Activated naive CD4-positive, alpha-beta T cell treated with anti-CD3 and anti-CD28 coated beads for 36 hours (primary cell): ENCODE data around the gene PCDHA10. TPM values are rescaled to one million over a fixed set of nuclear protein-coding genes. Genes with fewer than 3 reads are reported as not detected.
"Not testable (repeated sequence)": the region's sequence is repeated elsewhere in the genome, so short reads cannot be mapped to it uniquely, and the experiment has no call there.

Experiments
- CTCF ChIA-PET: fragments of 350-600 bp; sonication (Branson Sonifier 250); formaldehyde crosslinking; loops from one replicate; lab custom pipeline; 2021; ENCODE audit warnings: antibody characterized with exemption; lab: Charles Lee
- DNase-seq: peaks from one replicate; pipeline ENCODE4 v3.0.0-alpha.2; 2020
- H3K27ac Mint-ChIP-seq: one replicate; pipeline ENCODE4 v1.8.0; 2021; ENCODE audit warnings: mild to moderate bottlenecking, mixed read lengths
- H3K27me3 Mint-ChIP-seq: one replicate; pipeline ENCODE4 v1.8.0; 2021; ENCODE audit warnings: low read depth, mixed read lengths
- H3K36me3 Mint-ChIP-seq: one replicate; pipeline ENCODE4 v1.8.0; 2021; ENCODE audit warnings: low read depth, mixed read lengths
- H3K4me1 Mint-ChIP-seq: one replicate; pipeline ENCODE4 v1.8.0; 2021; ENCODE audit warnings: low read depth, mixed read lengths
- H3K4me3 Mint-ChIP-seq: one replicate; pipeline ENCODE4 v1.8.0; 2021; ENCODE audit warnings: mild to moderate bottlenecking, moderate library complexity, mixed read lengths
- H3K9me3 Mint-ChIP-seq: one replicate; pipeline ENCODE4 v1.8.0; 2021; ENCODE audit warnings: mixed read lengths
- intact Hi-C: fragments of 100-400 bp; cut with micrococcal nuclease; formaldehyde crosslinking; loops from one replicate; pipeline ENCODE4 v1.15.1; 2023
- total RNA-seq, 2 experiments: library from RNA; stranded (reverse); gene quantifications; one replicate each; pipeline ENCODE4 v1.2.3, GENCODE V29; 2021

Gene PCDHA10
- total RNA-seq, 2 experiments from 2014 or later = not detected

DNA sequence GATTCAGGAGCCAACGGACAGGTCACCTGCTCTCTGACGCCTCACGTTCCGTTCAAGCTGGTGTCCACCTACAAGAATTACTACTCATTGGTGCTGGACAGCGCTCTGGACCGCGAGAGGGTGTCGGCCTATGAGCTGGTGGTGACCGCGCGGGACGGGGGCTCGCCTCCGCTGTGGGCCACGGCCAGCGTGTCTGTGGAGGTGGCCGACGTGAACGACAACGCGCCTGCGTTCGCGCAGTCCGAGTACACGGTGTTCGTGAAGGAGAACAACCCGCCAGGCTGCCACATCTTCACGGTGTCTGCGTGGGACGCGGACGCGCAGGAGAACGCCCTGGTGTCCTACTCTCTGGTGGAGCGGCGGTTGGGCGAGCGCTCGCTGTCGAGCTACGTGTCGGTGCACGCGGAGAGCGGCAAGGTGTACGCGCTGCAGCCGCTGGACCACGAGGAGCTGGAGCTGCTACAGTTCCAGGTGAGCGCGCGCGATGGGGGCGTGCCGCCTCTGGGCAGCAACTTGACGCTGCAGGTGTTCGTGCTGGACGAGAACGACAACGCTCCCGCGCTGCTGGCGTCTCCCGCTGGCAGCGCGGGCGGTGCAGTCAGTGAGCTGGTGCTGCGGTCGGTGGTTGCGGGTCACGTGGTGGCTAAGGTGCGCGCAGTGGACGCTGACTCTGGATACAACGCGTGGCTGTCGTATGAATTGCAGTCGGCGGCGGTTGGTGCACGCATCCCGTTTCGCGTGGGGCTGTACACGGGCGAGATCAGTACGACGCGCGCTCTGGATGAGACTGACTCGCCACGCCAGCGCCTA, 1.7 kb downstream of the PCDHA10 start:
- Mint-ChIP-seq H3K4me1 (no peaks in the 10 kb centered on the region), H3K27ac (no peak overlapping the region), H3K27me3 (peaks cover 46% of the 10 kb centered on the region), H3K4me3 (no peak overlapping the region), H3K36me3 (peaks cover 13% of the 10 kb centered on the region), H3K9me3 (peaks cover 22% of the 10 kb centered on the region)
- DNase-seq = no peak
- CTCF ChIA-PET = no interaction called here
- intact Hi-C loops = no loop called here

DNA sequence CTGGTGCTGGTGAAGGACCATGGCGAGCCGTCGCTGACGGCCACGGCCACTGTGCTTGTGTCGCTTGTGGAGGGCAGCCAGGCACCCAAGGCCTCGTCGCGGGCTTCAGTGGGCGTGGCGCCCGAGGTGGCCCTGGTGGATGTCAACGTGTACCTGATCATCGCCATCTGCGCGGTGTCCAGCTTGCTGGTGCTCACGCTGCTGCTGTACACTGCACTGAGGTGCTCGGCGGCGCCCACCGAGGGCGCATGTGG, 2.2 kb downstream of the PCDHA10 start:
- peaks cover 43% of the 10 kb centered on the region for H3K27me3 Mint-ChIP-seq
- no peak for DNase-seq
- no peaks in the 10 kb centered on the region for H3K4me1 Mint-ChIP-seq
- intact Hi-C loops = no loop called here
- H3K27ac Mint-ChIP-seq = no peak overlapping the region
- H3K9me3 Mint-ChIP-seq = peaks cover 22% of the 10 kb centered on the region
- CTCF ChIA-PET = no interaction called here
- H3K36me3 Mint-ChIP-seq = peaks cover 13% of the 10 kb centered on the region
- no peak overlapping the region for H3K4me3 Mint-ChIP-seq

DNA sequence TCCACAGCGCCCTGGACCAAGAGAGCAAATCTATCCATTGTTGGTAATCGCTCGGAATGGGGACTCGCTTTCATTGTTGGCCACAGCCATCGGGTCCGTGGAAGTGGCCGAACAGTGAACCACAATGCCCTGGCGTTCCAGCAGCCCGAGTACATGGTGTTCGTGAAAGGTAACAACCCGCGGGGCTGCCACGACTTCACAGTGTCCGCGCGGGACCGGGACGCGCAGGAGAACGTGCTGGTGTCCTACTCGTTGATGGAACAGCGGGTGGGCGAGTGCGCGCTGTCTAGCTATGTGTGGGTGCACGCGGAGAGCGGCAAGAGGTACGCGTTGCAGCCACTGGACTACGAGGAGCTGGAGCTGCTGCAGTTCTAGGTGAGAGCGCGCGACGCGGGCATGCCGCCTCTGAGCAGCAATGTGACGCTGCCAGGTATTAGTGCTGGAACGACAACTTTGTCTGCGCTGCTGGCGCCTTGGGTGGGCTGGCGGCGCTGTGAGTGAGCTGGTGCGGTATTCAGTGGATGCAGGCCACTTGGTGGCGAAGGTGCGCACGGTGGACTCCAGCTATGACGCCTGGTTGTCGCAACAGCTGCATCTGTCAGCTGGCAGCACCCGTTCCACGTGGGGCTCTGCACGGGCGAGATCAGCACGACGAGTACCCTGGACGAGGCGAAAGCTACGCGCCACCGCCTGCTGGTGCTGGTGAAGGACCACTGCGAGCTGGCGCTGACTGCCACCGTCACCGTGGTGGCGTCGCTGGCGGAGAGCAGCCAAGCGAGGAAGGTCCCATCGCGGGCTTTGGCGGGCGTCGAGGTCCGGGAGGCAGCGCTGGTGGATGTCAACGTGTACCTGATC, 7.0 kb downstream of the PCDHA10 start:
- no peak for DNase-seq
- Mint-ChIP-seq H3K4me3 (no peak overlapping the region), H3K4me1 (no peaks in the 10 kb centered on the region), H3K27ac (no peak overlapping the region), H3K36me3 (peaks cover 3% of the 10 kb centered on the region), H3K27me3 (peaks cover 24% of the 10 kb centered on the region), H3K9me3 (peaks cover 12% of the 10 kb centered on the region)
- intact Hi-C loops = no loop called here
- CTCF ChIA-PET = no interaction called here

DNA sequence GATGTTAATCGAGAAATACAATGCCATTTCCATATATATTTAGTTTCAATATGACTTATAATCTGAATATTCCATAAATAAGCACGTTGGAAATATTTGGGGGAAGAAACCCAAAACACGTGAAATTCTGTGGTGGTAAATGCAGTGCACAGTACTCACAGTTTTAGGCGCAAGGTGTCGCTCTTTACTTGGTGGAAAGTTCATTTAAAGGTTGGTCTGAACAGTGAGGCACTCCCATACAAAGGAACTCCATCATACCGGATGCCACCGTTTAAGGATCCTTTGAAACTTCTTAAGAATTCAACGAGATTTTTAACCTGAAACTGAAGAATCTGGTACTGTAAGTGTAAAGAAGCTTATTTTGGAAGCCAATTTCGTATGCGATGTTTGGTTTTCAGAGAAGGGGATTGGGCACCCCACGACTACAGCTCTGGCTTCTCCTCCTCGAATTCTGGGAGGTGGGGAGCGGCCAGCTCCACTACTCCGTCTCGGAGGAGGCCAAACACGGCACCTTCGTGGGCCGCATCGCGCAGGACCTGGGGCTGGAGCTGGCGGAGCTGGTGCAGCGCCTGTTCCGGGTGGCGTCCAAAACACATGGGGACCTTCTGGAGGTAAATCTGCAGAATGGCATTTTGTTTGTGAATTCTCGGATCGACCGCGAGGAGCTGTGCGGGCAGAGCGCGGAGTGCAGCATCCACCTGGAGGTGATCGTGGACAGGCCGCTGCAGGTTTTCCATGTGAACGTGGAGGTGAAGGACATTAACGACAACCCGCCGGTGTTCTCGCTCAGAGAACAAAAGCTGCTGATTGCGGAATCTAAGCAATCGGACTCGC, 13.2 kb downstream of the PCDHA10 start, which contains the start of gene PCDHA11:
Gene PCDHA11 (plus strand): TSS at position 237 of the 834 bp plus-strand sequence. CDS start 147 bp downstream, at position 384.
- DNase-seq = no peak
- H3K27ac Mint-ChIP-seq = no peak within 1 kb of the TSS
- no peak within 1 kb of the TSS for H3K4me3 Mint-ChIP-seq
- CTCF ChIA-PET = no interaction called here
- H3K36me3 Mint-ChIP-seq = peaks cover 4% of the 10 kb centered on the region
- H3K4me1 Mint-ChIP-seq = no peaks in the 10 kb centered on the region
- intact Hi-C loops = loop anchor here (1.0 kb wide), 1 partner anchor 172 kb away; no protein-coding TSS in a partner anchor
- peaks cover 32% of the 10 kb centered on the region for H3K27me3 Mint-ChIP-seq
- H3K9me3 Mint-ChIP-seq = peaks cover 7% of the 10 kb centered on the region

DNA sequence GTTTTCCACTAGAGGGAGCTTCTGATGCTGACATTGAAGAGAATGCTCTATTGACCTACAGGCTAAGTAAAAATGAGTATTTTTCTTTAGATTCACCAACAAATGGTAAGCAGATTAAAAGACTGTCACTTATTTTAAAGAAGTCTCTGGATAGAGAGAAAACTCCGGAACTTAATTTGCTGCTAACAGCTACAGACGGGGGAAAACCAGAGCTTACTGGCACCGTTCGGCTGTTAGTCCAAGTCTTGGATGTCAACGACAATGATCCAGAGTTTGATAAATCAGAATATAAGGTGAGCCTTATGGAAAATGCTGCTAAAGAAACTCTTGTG, 13.8 kb downstream of the PCDHA10 start:
- H3K36me3 Mint-ChIP-seq = peaks cover 4% of the 10 kb centered on the region
- no peak overlapping the region for H3K27ac Mint-ChIP-seq
- no peak for DNase-seq
- H3K27me3 Mint-ChIP-seq = peaks cover 36% of the 10 kb centered on the region
- H3K9me3 Mint-ChIP-seq = peaks cover 7% of the 10 kb centered on the region
- no peak overlapping the region for H3K4me3 Mint-ChIP-seq
- CTCF ChIA-PET = no interaction called here
- H3K4me1 Mint-ChIP-seq = no peaks in the 10 kb centered on the region
- intact Hi-C loops = loop anchor here (1.0 kb wide), 1 partner anchor 172 kb away; no protein-coding TSS in a partner anchor

DNA sequence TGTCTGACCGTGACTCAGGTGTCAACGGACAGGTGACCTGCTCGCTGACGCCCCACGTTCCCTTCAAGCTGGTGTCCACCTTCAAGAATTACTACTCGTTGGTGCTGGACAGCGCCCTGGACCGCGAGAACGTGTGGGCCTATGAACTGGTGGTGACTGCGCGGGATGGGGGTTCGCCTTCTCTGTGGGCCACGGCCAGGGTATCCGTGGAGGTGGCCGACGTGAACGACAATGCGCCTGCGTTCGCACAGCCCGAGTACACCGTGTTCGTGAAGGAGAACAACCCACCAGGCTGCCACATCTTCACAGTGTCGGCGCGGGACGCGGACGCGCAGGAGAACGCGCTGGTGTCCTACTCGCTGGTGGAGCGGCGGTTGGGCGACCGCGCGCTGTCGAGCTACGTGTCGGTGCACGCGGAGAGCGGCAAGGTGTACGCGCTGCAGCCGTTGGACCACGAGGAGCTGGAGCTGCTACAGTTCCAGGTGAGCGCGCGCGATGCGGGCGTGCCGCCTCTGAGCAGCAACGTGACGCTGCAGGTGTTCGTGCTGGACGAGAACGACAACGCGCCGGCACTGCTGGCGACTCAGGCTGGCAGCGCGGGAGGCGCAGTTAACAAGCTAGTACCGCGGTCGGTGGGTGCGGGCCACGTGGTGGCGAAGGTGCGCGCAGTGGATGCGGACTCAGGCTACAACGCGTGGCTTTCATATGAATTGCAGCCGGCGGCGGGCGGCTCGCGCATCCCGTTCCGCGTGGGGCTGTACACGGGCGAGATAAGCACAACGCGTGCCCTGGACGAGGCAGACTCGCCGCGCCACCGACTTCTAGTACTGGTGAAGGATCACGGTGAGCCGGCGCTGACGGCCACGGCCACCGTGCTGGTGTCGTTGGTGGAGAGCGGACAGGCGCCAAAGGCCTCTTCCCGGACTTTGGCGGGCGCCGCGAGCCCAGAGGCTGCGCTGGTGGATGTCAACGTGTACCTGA, 14.8 kb downstream of the PCDHA10 start:
- H3K27ac Mint-ChIP-seq = no peak overlapping the region
- no peak for DNase-seq
- CTCF ChIA-PET = no interaction called here
- H3K9me3 Mint-ChIP-seq = peaks cover 7% of the 10 kb centered on the region
- no peaks in the 10 kb centered on the region for H3K4me1 Mint-ChIP-seq
- peaks cover 4% of the 10 kb centered on the region for H3K36me3 Mint-ChIP-seq
- intact Hi-C loops = no loop called here
- H3K4me3 Mint-ChIP-seq = no peak overlapping the region
- H3K27me3 Mint-ChIP-seq = peaks cover 42% of the 10 kb centered on the region

DNA sequence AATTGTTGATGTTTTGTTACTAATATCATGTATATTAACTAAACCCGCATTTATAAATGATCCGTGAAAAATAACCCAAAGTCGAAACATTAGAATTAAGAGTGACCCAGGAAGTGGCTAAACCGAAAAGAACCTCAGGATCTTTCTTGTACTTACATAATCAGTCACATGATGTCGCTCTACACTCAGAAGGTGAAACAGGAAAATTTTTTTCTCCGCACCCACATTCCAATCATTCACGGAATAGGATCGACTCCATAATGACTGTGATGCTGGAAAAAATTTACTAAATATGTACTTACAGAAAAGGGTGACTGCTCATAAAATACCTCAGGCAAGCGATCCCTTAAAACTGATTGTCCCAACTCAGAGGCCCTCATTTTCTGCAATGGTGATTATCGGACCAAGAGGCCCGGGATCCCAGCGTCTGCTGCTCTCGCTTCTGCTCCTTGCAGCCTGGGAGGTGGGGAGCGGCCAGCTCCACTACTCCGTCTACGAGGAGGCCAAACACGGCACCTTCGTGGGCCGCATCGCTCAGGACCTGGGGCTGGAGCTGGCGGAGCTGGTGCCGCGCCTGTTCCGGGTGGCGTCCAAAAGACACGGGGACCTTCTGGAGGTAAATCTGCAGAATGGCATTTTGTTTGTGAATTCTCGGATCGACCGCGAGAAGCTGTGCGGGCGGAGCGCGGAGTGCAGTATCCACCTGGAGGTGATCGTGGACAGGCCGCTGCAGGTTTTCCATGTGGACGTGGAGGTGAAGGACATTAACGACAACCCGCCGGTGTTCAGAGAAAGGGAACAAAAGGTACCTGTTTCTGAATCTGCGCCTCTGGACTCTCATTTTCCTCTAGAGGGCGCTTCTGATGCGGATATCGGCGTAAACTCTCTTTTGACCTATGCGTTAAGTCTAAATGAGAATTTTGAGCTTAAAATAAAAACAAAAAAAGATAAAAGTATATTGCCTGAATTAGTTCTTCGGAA, 19.7 kb downstream of the PCDHA10 start, which contains the start of gene PCDHA12:
Gene PCDHA12 (plus strand): TSS at position 224 of the 981 bp plus-strand sequence. CDS start 165 bp downstream, at position 389.
- H3K4me3 Mint-ChIP-seq = no peak within 1 kb of the TSS
- CTCF ChIA-PET = no interaction called here
- DNase-seq = no peak
- H3K36me3 Mint-ChIP-seq = peaks cover 3% of the 10 kb centered on the region
- H3K27me3 Mint-ChIP-seq = peaks cover 45% of the 10 kb centered on the region
- H3K4me1 Mint-ChIP-seq = no peaks in the 10 kb centered on the region
- peaks cover 4% of the 10 kb centered on the region for H3K9me3 Mint-ChIP-seq
- intact Hi-C loops = no loop called here
- no peak within 1 kb of the TSS for H3K27ac Mint-ChIP-seq

DNA sequence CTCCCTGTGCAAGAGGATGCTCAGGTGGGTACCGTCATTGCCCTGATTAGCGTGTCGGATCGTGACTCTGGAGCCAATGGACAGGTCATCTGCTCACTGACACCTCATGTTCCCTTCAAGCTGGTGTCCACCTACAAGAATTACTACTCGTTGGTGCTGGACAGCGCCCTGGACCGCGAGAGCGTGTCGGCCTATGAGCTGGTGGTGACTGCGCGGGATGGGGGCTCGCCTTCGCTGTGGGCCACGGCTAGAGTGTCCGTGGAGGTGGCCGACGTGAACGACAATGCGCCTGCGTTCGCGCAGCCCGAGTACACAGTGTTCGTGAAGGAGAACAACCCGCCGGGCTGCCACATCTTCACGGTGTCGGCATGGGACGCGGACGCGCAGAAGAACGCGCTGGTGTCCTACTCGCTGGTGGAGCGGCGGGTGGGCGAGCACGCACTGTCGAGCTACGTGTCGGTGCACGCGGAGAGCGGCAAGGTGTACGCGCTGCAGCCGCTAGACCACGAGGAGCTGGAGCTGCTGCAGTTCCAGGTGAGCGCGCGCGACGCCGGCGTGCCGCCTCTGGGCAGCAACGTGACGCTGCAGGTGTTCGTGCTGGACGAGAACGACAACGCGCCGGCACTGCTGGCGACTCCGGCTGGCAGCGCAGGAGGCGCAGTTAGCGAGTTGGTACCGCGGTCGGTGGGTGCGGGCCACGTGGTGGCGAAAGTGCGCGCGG, 21.0 kb downstream of the PCDHA10 start:
- H3K4me3 Mint-ChIP-seq, H3K4me1 Mint-ChIP-seq, H3K9me3 Mint-ChIP-seq, H3K36me3 Mint-ChIP-seq, intact Hi-C loops, H3K27ac Mint-ChIP-seq, DNase-seq: not testable (repeated sequence)
- H3K27me3 Mint-ChIP-seq = peaks cover 50% of the 10 kb centered on the region
- CTCF ChIA-PET = interaction anchor here (0.7 kb wide), 1 partner anchor 141 kb away, joined by 3 read pairs; no protein-coding TSS in a partner anchor

DNA sequence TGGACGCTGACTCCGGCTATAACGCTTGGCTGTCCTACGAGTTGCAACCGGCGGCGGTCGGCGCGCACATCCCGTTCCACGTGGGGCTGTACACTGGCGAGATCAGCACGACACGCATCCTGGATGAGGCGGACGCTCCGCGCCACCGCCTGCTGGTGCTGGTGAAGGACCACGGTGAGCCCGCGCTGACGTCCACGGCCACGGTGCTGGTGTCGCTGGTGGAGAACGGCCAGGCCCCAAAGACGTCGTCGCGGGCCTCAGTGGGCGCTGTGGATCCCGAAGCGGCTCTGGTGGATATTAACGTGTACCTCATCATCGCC, 21.5 kb downstream of the PCDHA10 start:
- H3K27me3 Mint-ChIP-seq = peaks cover 49% of the 10 kb centered on the region
- H3K4me3 Mint-ChIP-seq = no peak overlapping the region
- no peak overlapping the region for H3K27ac Mint-ChIP-seq
- no peak for DNase-seq
- CTCF ChIA-PET = no interaction called here
- no peaks in the 10 kb centered on the region for H3K4me1 Mint-ChIP-seq
- peaks cover 11% of the 10 kb centered on the region for H3K9me3 Mint-ChIP-seq
- H3K36me3 Mint-ChIP-seq = peaks cover 9% of the 10 kb centered on the region
- intact Hi-C loops = no loop called here

DNA sequence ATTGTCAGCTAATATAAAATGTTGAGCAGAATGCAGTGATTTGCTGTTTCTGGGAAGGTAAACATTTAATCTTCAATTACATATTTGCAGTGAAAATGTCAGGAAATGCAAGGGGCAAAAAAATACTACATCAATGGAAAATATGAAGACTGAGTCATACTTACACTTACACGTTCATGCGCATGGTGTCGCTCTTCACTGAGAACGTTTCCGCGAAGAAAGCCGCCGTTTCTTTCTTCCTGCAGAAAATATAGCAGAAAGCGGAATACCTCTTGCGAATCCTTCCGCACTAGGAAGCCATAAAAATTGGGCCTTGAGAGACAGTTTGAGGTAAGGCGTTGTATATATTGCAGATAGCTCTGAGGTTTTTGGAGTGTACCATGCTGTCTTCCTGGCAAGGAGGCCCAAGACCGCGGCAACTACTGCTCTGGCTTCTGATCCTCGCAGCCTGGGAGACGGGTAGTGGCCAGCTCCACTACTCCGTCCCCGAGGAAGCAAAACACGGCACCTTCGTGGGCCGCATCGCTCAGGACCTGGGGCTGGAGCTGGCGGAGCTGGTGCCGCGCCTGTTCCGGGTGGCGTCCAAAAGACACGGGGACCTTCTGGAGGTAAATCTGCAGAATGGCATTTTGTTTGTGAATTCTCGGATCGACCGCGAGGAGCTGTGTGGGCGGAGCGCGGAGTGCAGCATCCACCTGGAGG, 26.3 kb downstream of the PCDHA10 start, which contains the start of gene PCDHA13:
Gene PCDHA13 (plus strand): TSS at position 236 of the 702 bp plus-strand sequence. CDS start 145 bp downstream, at position 381.
- H3K27ac Mint-ChIP-seq = peak within 1 kb of the TSS; percentile 50
- no peak for DNase-seq
- peaks cover 10% of the 10 kb centered on the region for H3K36me3 Mint-ChIP-seq
- intact Hi-C loops = loop anchor here (2.0 kb wide), 1 partner anchor 159 kb away; no protein-coding TSS in a partner anchor
- no peaks in the 10 kb centered on the region for H3K4me1 Mint-ChIP-seq
- no peak within 1 kb of the TSS for H3K4me3 Mint-ChIP-seq
- CTCF ChIA-PET = interaction anchor here (0.7 kb wide), 1 partner anchor 108 kb away, joined by 3 read pairs; no protein-coding TSS in a partner anchor
- H3K9me3 Mint-ChIP-seq = peaks cover 16% of the 10 kb centered on the region
- peaks cover 33% of the 10 kb centered on the region for H3K27me3 Mint-ChIP-seq
